Mesenchymal stem cell (in vitro differentiated cells and primary cell): ENCODE data around the gene NR5A2.

Source experiments
- DNase-seq: peaks from one replicate; pipeline ENCODE4 v3.0.0-alpha.2; 2013
- H2AFZ ChIP-seq: one replicate; pipeline ENCODE4 v1.6.1; 2013; ENCODE audit warnings: low read depth, mild to moderate bottlenecking, control low read depth, inconsistent platforms, low read length, moderate library complexity
- H2AK5ac ChIP-seq: 2 replicates; pipeline ENCODE4 v1.6.1; 2013; ENCODE audit warnings: low read length, moderate library complexity, mild to moderate bottlenecking, inconsistent platforms; ENCODE audit not compliant: severe bottlenecking
- H2BK120ac ChIP-seq: one replicate; pipeline ENCODE4 v1.6.1; 2013; ENCODE audit warnings: low read depth, mild to moderate bottlenecking, inconsistent platforms, low read length, moderate library complexity
- H2BK12ac ChIP-seq, 2 experiments: one replicate each; pipeline ENCODE4 v1.6.1; 2013; ENCODE audit warnings: inconsistent platforms in 2 of 2, low read length in 2 of 2, mild to moderate bottlenecking in 2 of 2, moderate library complexity in 2 of 2, control low read depth in 1 of 2
- H2BK15ac ChIP-seq: one replicate; pipeline ENCODE4 v1.6.1; 2013; ENCODE audit warnings: mild to moderate bottlenecking, low read depth, inconsistent platforms; ENCODE audit not compliant: poor library complexity, severe bottlenecking
- H2BK5ac ChIP-seq: 2 replicates; pipeline ENCODE4 v1.6.1; 2013; ENCODE audit warnings: low read depth, mild to moderate bottlenecking, low read length, control low read depth, inconsistent platforms; ENCODE audit not compliant: poor library complexity, severe bottlenecking
- H3K14ac ChIP-seq, 2 experiments: one replicate each; pipeline ENCODE4 v1.6.1; 2013; ENCODE audit warnings: inconsistent platforms in 2 of 2, low read length in 2 of 2, control low read depth in 1 of 2, mild to moderate bottlenecking in 1 of 2, moderate library complexity in 1 of 2
- H3K18ac ChIP-seq, 2 experiments: one replicate each; pipeline ENCODE4 v1.6.1; 2013; ENCODE audit warnings: inconsistent platforms in 2 of 2, low read length in 2 of 2, control low read depth in 1 of 2, low read depth in 1 of 2, mild to moderate bottlenecking in 1 of 2
- H3K23ac ChIP-seq, 2 experiments: one replicate each; pipeline ENCODE4 v1.6.1; 2013; ENCODE audit warnings: inconsistent platforms in 2 of 2, low read length in 2 of 2, mild to moderate bottlenecking in 2 of 2, moderate library complexity in 2 of 2, control low read depth in 1 of 2
- H3K27ac ChIP-seq: 2 replicates; pipeline ENCODE4 v1.5.1; 2013; ENCODE audit warnings: mild to moderate bottlenecking, moderate library complexity, low read length, control low read depth, inconsistent platforms; ENCODE audit not compliant: poor library complexity, severe bottlenecking
- H3K27me3 ChIP-seq, 2 experiments: 2 replicates each; pipeline versions ENCODE4 v1.6.1 to v1.7.0; 2013; ENCODE audit warnings: low read length in 2 of 2, mild to moderate bottlenecking in 2 of 2, moderate library complexity in 2 of 2, control low read depth in 1 of 2, inconsistent platforms in 1 of 2; ENCODE audit not compliant: control insufficient read depth in 1 of 2, insufficient read depth in 1 of 2
- H3K36me3 ChIP-seq, 2 experiments: 2 replicates each; pipeline versions ENCODE4 v1.6.1 to v1.7.0; 2013; ENCODE audit warnings: low read length in 2 of 2, control low read depth in 1 of 2, inconsistent platforms in 1 of 2, low read depth in 1 of 2, mild to moderate bottlenecking in 1 of 2; ENCODE audit not compliant: insufficient read depth in 2 of 2, control insufficient read depth in 1 of 2
- H3K4ac ChIP-seq, 2 experiments: one replicate each; pipeline ENCODE4 v1.6.1; 2013; ENCODE audit warnings: inconsistent platforms in 2 of 2, low read length in 2 of 2, mild to moderate bottlenecking in 2 of 2, moderate library complexity in 2 of 2, control low read depth in 1 of 2, low read depth in 1 of 2
- H3K4me1 ChIP-seq: 2 replicates; pipeline ENCODE4 v1.6.1; 2013; ENCODE audit warnings: low read depth, low read length, control low read depth; ENCODE audit not compliant: control insufficient read depth, insufficient read depth
- H3K4me2 ChIP-seq: 2 replicates; pipeline ENCODE4 v1.6.1; 2013; ENCODE audit warnings: low read length, mild to moderate bottlenecking, inconsistent platforms; ENCODE audit not compliant: poor library complexity, severe bottlenecking
- H3K4me3 ChIP-seq, 2 experiments: 2 replicates each; pipeline versions ENCODE4 v1.5.1 to v1.7.0; 2013; ENCODE audit warnings: low read length in 2 of 2, mild to moderate bottlenecking in 2 of 2, control low read depth in 1 of 2, low read depth in 1 of 2; ENCODE audit not compliant: insufficient read depth in 1 of 2
- H3K79me1 ChIP-seq: replicated peaks from 2 replicates; pipeline ENCODE4 v1.6.1; 2013; ENCODE audit warnings: mild to moderate bottlenecking, control low read depth, low read length, inconsistent platforms; ENCODE audit not compliant: poor library complexity, severe bottlenecking
- H3K9ac ChIP-seq: 2 replicates; pipeline ENCODE4 v1.7.0; 2013; ENCODE audit warnings: mild to moderate bottlenecking, low read length, moderate library complexity
- H3K9me3 ChIP-seq: 2 replicates; pipeline ENCODE4 v1.7.0; 2013; ENCODE audit warnings: mild to moderate bottlenecking, low read length; ENCODE audit not compliant: control insufficient read depth
- H4K8ac ChIP-seq: one replicate; pipeline ENCODE4 v1.6.1; 2013; ENCODE audit warnings: inconsistent platforms, mild to moderate bottlenecking, low read length, moderate library complexity
- H4K91ac ChIP-seq: one replicate; pipeline ENCODE4 v1.6.1; 2013; ENCODE audit warnings: mild to moderate bottlenecking, low read length, inconsistent platforms
- WGBS: methylation state at CpG from one replicate; pipeline ENCODE4 v1.1.7; 2013; ENCODE audit warnings: mixed read lengths; 5-methylcytosine and 5-hydroxymethylcytosine counted together

Gene NR5A2

GRCh38 chr1:200058341-200058740 is 30.8 kb downstream of the NR5A2 start:
- Histone ChIP-seq H3K79me1 (no peaks in the 10 kb centered on the region), H3K18ac (no peak overlapping the region), H2BK5ac (no peak overlapping the region), H2BK15ac (no peak overlapping the region), H2AFZ (no peak overlapping the region), H4K91ac (no peak overlapping the region), H3K14ac (no peak overlapping the region), H3K36me3 (no peaks in the 10 kb centered on the region), H2BK12ac (no peak overlapping the region), H3K4me1 (no peaks in the 10 kb centered on the region), H3K4ac (no peak overlapping the region), H3K27ac (no peak overlapping the region), H3K4me2 (no peak overlapping the region), H3K9ac (no peak overlapping the region), H3K9me3 (no peaks in the 10 kb centered on the region), H4K8ac (no peak overlapping the region), H3K23ac (no peak overlapping the region), H3K4me3 (no peak overlapping the region), H2AK5ac (no peak overlapping the region), H3K27me3 (peaks cover 17 to 23% of the 10 kb centered on the region in 2 experiments), H2BK120ac (no peak overlapping the region)
- 95% methylated on average over 13 of the region's 15 CpGs for WGBS
- no peak for DNase-seq

- H2AFZ ChIP-seq, result no peak overlapping the region
- H3K14ac ChIP-seq, result no peak overlapping the region
- H3K36me3 ChIP-seq, result no peaks in the 10 kb centered on the region
- H4K91ac ChIP-seq, result no peak overlapping the region
- no peak overlapping the region for H3K4me3 ChIP-seq
- no peak overlapping the region for H3K4me2 ChIP-seq
- no peak overlapping the region for H3K9ac ChIP-seq
- H3K18ac ChIP-seq, result no peak overlapping the region
- no peaks in the 10 kb centered on the region for H3K9me3 ChIP-seq
- DNase-seq, result no peak
- no peaks in the 10 kb centered on the region for H3K79me1 ChIP-seq
- no peak overlapping the region for H3K27ac ChIP-seq
- no peak overlapping the region for H2BK12ac ChIP-seq
- H4K8ac ChIP-seq, result no peak overlapping the region
- H3K4ac ChIP-seq, result no peak overlapping the region
- no peak overlapping the region for H2AK5ac ChIP-seq
- no peak overlapping the region for H2BK5ac ChIP-seq
- no peak overlapping the region for H2BK120ac ChIP-seq
- H3K23ac ChIP-seq, result no peak overlapping the region
- H3K27me3 ChIP-seq, result peaks cover 10 to 12% of the 10 kb centered on the region in 2 experiments
- no peaks in the 10 kb centered on the region for H3K4me1 ChIP-seq
- no CpG with 5 or more reads among the region's 2 CpGs for WGBS
- no peak overlapping the region for H2BK15ac ChIP-seq
These were observed 34.6 kb downstream of the NR5A2 start for GRCh38 chr1:200062143-200062542.

GRCh38 chr1:200072636-200073285 is 45.3 kb downstream of the NR5A2 start:
- no peak overlapping the region for H3K23ac ChIP-seq
- no peak overlapping the region for H3K4me2 ChIP-seq
- H2BK15ac ChIP-seq, result no peak overlapping the region

GRCh38 chr1:200073286-200073637 is 45.8 kb downstream of the NR5A2 start:
- Histone ChIP-seq H3K36me3 (no peaks in the 10 kb centered on the region), H3K4me3 (no peak overlapping the region), H3K27me3 (peaks cover 3% of the 10 kb centered on the region in 2 experiments), H2BK5ac (no peak overlapping the region), H3K79me1 (no peaks in the 10 kb centered on the region), H3K4ac (no peak overlapping the region), H4K91ac (no peak overlapping the region), H2AK5ac (no peak overlapping the region), H3K4me2 (no peak overlapping the region), H3K23ac (no peak overlapping the region), H3K4me1 (no peaks in the 10 kb centered on the region), H3K9me3 (no peaks in the 10 kb centered on the region), H3K14ac (no peak overlapping the region), H4K8ac (no peak overlapping the region), H2AFZ (no peak overlapping the region), H3K18ac (no peak overlapping the region), H2BK120ac (no peak overlapping the region), H3K27ac (no peak overlapping the region), H3K9ac (no peak overlapping the region), H2BK12ac (no peak overlapping the region), H2BK15ac (no peak overlapping the region)
- no CpG with 5 or more reads among the region's 1 CpG for whole genome bisulfite sequencing
- no peak for DNase-seq

More at GRCh38 chr1:200072636-200073285, 45.3 kb downstream of the NR5A2 start:
- Histone ChIP-seq H3K9ac (no peak overlapping the region), H2AK5ac (no peak overlapping the region), H3K36me3 (no peaks in the 10 kb centered on the region), H3K79me1 (no peaks in the 10 kb centered on the region), H2BK120ac (no peak overlapping the region), H3K4me1 (no peaks in the 10 kb centered on the region), H3K4ac (no peak overlapping the region), H3K9me3 (no peaks in the 10 kb centered on the region), H3K27me3 (peaks cover 4 to 7% of the 10 kb centered on the region in 2 experiments), H2BK5ac (no peak overlapping the region), H4K8ac (no peak overlapping the region), H3K27ac (no peak overlapping the region), H2AFZ (no peak overlapping the region), H3K14ac (no peak overlapping the region), H3K4me3 (no peak overlapping the region), H4K91ac (no peak overlapping the region), H3K18ac (no peak overlapping the region), H2BK12ac (no peak overlapping the region)
- peak; percentile 8 for DNase-seq
- WGBS, result 90% methylated on average over 3 of the region's 4 CpGs
